ENCODE results near the gene ALX4.

The ALX4 gene

GRCh38 chr11:44309478-44310205 lies at the start of gene ALX4:
TSS of gene ALX4 (minus strand) at chr11:44310139. CDS start at chr11:44310062, 77 bp downstream.
- DNase-seq: no peak

DNA sequence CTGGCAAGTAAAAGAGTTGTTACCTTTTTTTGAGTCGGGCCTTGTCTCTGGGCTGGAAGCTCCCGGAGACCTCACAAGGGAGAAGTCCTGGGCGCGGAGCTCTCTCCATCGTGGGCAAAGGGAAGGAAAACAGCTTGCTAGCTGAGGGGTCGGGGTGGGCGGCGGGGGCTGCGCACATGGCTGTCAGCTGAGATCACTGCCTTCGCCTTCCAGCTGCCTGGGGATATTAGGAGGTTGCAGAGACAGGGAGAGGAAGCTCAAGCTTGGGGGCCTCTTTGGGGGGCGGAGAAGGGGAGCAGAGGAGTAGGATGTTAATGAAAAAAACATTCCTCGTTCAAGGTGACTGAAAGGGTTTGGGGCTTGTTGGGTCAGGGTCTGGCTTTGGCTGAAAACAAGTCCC lies 49.2 kb upstream of the ALX4 start:
- no peak for DNase-seq

- DNase-seq: no peak
These were observed 48.8 kb upstream of the ALX4 start for GRCh38 chr11:44358713-44359112.

GRCh38 chr11:44357711-44358110 lies 47.8 kb upstream of the ALX4 start:
- no peak for DNase-seq

- no peak for DNase-seq
These were observed 46.4 kb upstream of the ALX4 start for GRCh38 chr11:44356351-44356750.

DNA sequence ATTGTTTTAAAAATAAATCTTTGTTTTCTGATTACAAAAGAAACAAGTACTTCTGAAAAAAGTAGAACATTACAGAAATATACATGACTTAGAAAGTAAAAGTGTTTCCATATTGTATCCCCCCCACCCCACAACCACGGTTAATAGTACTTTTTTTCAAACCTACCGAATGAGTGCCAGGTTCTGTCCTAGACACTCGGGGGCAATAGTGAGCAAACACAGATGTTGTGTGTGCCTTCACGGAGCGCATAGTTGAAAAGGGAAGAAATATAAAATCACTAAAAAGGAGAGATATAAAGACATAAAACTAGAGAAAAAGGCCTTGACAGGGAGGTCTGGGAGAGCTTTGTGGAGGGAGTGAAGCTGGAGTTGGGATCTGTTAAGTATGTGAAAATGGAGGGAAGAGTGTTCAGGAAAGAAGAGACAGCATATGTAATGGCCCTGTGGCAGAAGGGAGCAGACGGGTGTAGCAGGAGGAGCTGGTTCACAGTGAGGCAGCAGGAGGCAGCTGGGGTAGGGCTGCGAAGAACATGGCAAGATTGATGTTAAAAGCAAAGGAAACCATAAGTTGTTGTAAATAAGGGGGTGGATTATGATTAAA lies 42.1 kb upstream of the ALX4 start:
- DNase-seq: no peak

GRCh38 chr11:44351006-44351660 lies 41.2 kb upstream of the ALX4 start:
- DNase-seq: no peak

DNA sequence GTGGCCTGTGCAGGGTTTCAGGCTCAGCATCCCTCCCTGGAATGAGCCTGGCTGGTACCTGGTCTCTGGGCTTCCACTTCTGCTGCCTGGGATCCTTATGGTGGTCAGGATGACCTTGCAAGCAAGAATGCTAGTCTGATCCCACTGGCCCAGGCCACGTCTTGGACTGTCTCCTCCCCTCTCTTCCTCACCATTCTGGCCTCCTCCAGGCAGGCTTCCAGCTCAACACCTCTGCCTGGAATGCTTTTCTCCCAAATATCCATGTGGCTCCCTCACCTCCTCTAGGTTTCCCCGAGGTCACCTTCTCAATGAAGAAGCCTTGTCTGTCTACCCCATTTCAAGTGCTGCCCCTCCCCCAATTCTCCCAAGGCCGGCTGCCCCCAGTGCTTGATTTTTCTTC lies 39.4 kb upstream of the ALX4 start:
- DNase-seq: no peak

GRCh38 chr11:44348721-44349120 lies 38.8 kb upstream of the ALX4 start:
- no peak for DNase-seq

GRCh38 chr11:44348114-44348513 lies 38.2 kb upstream of the ALX4 start:
- DNase-seq: no peak

DNA sequence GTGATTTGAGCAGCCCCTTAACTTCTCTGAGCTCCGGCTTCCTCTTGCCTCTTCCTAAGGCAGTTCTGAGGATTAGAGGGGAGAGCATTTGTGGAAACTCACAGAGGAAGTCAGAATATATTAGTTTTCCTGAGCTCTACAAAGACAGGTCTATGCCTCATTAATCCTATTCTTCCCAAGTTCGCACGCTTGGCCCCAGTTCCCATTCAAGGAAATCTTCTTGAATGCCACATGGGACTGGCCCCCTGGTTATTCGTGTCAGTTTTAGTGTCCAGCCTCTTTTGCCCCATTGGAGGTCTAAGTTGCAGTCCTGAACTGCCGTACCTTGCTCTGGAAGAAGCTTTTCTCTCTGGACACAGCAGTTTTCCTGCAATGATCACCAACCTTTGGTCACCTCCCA lies 37.6 kb upstream of the ALX4 start:
- no peak for DNase-seq

GRCh38 chr11:44346983-44347382 lies 37.0 kb upstream of the ALX4 start:
- no peak for DNase-seq

DNA sequence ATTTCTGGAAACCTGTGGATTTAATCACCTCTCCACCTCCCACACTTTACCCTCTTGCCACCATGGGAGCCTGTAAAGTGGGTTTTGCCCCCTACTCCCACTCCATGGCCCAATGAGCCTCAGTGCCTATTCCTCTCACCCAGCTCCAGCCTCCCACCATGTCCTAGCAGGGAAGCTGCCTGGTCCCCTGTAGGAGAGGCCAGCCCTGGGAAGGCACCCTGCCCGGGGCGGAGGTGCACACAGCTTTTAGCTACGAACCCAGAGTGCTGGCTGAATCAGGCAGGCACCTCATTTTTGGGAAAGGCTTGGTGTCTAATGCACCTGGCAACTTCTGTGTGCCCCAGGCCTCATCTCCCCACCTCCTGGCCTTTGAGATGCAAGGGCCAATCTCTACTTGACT lies 35.8 kb upstream of the ALX4 start:
- no peak for DNase-seq

- DNase-seq: peak; percentile 67
These were observed 35.0 kb upstream of the ALX4 start for GRCh38 chr11:44344921-44345320.

DNA sequence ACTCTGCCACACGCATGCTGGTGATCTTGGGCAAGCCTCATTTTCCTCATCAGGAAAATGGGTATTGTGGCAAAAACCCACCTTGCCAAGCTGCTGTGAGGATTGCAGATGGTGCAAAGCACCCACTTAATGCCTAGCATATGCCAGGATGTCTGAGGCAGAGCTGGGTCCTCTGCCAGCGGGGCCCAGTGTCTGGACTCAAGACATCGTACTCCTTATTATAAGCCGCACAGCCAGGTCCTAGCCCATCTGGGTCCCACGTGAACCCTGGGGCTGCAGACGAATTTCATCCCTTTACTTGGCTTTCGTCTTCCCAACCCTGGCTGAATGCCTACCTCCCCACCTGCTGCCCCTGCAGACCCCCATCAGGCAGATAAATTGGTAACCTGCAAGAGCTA lies 34.5 kb upstream of the ALX4 start:
- peak; percentile 53 for DNase-seq

DNA sequence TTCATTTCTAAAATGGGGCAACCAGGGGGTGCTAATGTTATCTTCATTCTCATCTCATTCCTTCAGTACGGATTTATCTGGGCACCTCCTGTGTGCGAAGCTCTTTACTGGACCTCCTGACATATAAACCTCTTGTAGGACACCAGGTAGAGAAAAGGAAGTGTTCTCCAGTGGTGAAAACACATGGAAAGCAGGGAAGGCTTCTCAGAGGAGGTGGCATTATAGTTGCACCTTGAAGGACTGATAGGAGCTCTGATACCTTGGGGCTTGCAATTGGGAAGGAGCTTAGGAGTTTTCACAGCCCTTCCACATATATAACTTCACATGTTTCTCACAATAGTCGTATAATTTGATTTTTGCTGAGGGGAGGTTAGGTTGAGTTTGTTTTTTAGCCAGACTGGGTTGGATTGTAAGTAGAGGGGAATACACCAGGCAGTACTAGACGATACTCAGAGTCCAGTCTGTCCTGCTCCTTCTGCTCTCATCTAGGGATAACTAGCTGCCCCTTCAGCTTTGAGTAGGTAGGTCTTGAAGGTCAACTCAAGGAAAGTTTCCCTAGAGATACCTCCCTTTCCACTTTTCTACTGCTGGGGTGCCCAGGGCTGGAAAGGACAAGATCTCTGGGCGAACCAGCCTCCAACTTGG lies 34.0 kb upstream of the ALX4 start:
- no peak for DNase-seq

DNA sequence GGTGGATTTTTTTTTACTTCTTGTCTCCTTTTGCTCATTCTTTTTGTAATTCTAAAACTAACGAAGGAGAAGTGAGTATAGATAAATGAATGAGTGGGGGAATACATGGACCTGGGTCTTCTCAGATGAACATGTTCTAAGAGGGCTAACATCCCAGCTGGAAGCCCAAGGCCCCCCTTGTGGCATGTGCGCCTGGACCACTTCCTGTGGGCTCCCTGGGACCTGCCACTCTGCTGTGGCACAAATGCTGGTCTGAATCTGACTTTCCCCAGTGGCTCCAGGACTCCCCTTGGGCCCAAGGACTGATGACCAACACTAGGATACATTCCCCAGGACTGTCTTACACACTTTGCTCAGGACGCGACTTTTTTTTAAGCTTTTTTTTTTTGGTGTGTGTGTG lies 32.7 kb upstream of the ALX4 start:
- no peak for DNase-seq

- DNase-seq: no peak
These were observed 30.7 kb upstream of the ALX4 start for GRCh38 chr11:44340656-44341055.

GRCh38 chr11:44339530-44339883 lies 29.6 kb upstream of the ALX4 start:
- DNase-seq: no peak

- DNase-seq: no peak
These were observed 29.0 kb upstream of the ALX4 start for GRCh38 chr11:44338698-44339529.

DNA sequence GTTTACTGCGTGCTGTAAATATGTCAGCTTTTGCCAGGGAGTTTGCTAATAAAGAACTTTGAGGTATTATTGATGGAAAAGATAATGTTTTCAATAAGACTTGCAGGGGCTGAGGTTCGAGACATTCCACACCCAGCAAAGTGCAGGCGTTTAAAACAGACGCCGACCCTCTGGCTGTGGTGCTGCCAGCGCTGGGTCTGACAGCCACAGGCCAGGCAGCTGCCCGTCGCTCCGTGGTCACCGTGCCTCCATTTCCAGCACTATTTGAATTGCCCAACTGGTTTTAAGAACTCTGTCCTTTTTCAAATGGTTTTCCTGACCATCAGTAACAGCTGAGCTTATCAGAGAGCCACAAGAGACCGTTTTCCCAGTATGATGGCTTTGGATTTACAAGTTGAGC lies 28.1 kb upstream of the ALX4 start:
- DNase-seq: no peak

DNA sequence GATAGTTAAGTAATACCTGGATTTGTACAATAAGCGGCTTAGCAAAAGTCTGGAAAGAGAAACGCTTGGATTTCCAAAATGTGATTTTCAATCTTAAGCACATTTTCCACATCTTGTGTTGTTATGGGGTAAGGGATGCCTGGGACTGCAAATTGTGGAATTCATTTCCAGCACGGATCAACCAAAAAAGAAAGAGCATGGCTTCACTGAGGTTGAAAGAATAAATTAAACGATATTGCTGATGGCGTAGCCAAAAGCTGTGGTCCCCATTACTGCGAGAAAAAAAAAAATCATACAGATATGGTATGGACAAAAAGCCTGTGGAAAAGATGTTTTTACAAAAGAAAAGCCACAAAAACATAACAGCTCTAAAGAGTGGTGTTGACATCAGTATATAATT lies 26.0 kb upstream of the ALX4 start:
- no peak for DNase-seq

Measured in NCI-H446 treated with DMSO at 0.1 percent for 48 hours (cell line).